ENCODE results near the gene ADO. TPM values are rescaled to one million over a fixed set of nuclear protein-coding genes. Genes with fewer than 3 reads are reported as not detected.

ADO gene
- total and polyA plus RNA-seq, 9 of the 15 experiments (the other 6 are each of a cell fraction or from before 2014, with no cell fraction given): 3.0 to 20.0 (median 16.1) TPM

- TF ChIP-seq ZHX1 (conservative IDR thresholded peaks at IDR 0.05; ENCODE audit: low read length): no peak
These were observed 38.8 kb upstream of the ADO start (continued) for GRCh38 chr10:62765726-62766125.

GRCh38 chr10:62766386-62766785, 38.1 kb upstream of the ADO start:
- Histone ChIP-seq H4K20me1 (replicated peaks; ENCODE audit: control insufficient read depth, insufficient read depth, low read length) (no peaks in the 10 kb centered on the region), H3K4me3 (no peak overlapping the region), H3K79me2 (ENCODE audit: control insufficient read depth, insufficient read depth, low read length) (no peaks in the 10 kb centered on the region), H3K9ac (ENCODE audit: insufficient read depth in 1 of 2, low read depth in 2 of 2, low read length in 2 of 2) (no peak overlapping the region), H3K4me1 (replicated peaks in 1 of 2; ENCODE audit: control insufficient read depth in 2 of 2, insufficient read depth in 2 of 2, low read length in 2 of 2) (no peaks in the 10 kb centered on the region; a peak in 1 of 5 replicates), H3K36me3 (ENCODE audit: control insufficient read depth, insufficient read depth, low read length) (no peaks in the 10 kb centered on the region), H3K27me3 (ENCODE audit: control insufficient read depth in 2 of 2, insufficient read depth in 2 of 2, low read length in 2 of 2) (peaks cover 5% of the 10 kb centered on the region in 2 experiments; a peak in 4 of 5 replicates), H3K9me3 (replicated peaks; ENCODE audit: control insufficient read depth, insufficient read depth, low read depth, low read length) (no peaks in the 10 kb centered on the region), H3K9me1 (ENCODE audit: control insufficient read depth, insufficient read depth, low read length) (no peaks in the 10 kb centered on the region), H2AFZ (ENCODE audit: low read depth, low read length) (no peak overlapping the region), H3K4me2 (ENCODE audit: insufficient read depth, low read length) (no peak overlapping the region), H3K27ac (ENCODE audit: extremely low read depth, low read depth, low read length) (no peak overlapping the region)
- in situ Hi-C loops (cut with MboI): no loop called here
- WGBS (ENCODE audit: insufficient coverage, low coverage, missing lambda C conversion rate): 2% methylated on average over 3 of the region's 3 CpGs
- no TSS peak for BruUV-seq (replicated peaks)
- ChIA-PET POLR2A (interaction anchor here (0.8 kb wide), 1 partner anchor 21 kb away, joined by 3 read pairs; no protein-coding TSS in a partner anchor), CTCF (ENCODE audit: low intra/inter-chr PET ratio) (no interaction called here)
- no peak for FAIRE-seq
- intact Hi-C loops (cut with micrococcal nuclease): no loop called here
- no peak for ATAC-seq
- no peak for DNase-seq (ENCODE audit: extremely low read depth in 1 of 4, low spot score in 3 of 4)
- TF ChIP-seq MITF (IDR thresholded peaks at IDR 0.05) (no peak), STAT6 (CRISPR knock-in tag; IDR thresholded peaks at IDR 0.05) (no peak), MEF2D (tag; conservative IDR thresholded peaks at IDR 0.05; ENCODE audit: low read depth) (no peak), SIN3B (IDR thresholded peaks at IDR 0.05; ENCODE audit: low read depth) (no peak), ZNF584 (CRISPR knock-in tag; IDR thresholded peaks at IDR 0.05; ENCODE audit: low read depth) (no peak), SNRNP70 (optimal IDR thresholded peaks at IDR 0.05; ENCODE audit: low read depth, low read length) (no peak), RBM14 (IDR thresholded peaks at IDR 0.05; ENCODE audit: borderline replicate concordance, insufficient read depth, low read depth, low read length) (no peak), CBX5 (IDR thresholded peaks at IDR 0.05; ENCODE audit: borderline replicate concordance, low read depth) (no peak), SMC3 (conservative IDR thresholded peaks at IDR 0.05; ENCODE audit: insufficient read depth, low read depth, low read length) (no peak), ZNF75A (CRISPR knock-in tag; IDR thresholded peaks at IDR 0.05) (no peak), NCOA6 (IDR thresholded peaks at IDR 0.05) (no peak)

All from K562 (cell line).